ENCODE measurements around the gene ZSWIM7.

DNA sequence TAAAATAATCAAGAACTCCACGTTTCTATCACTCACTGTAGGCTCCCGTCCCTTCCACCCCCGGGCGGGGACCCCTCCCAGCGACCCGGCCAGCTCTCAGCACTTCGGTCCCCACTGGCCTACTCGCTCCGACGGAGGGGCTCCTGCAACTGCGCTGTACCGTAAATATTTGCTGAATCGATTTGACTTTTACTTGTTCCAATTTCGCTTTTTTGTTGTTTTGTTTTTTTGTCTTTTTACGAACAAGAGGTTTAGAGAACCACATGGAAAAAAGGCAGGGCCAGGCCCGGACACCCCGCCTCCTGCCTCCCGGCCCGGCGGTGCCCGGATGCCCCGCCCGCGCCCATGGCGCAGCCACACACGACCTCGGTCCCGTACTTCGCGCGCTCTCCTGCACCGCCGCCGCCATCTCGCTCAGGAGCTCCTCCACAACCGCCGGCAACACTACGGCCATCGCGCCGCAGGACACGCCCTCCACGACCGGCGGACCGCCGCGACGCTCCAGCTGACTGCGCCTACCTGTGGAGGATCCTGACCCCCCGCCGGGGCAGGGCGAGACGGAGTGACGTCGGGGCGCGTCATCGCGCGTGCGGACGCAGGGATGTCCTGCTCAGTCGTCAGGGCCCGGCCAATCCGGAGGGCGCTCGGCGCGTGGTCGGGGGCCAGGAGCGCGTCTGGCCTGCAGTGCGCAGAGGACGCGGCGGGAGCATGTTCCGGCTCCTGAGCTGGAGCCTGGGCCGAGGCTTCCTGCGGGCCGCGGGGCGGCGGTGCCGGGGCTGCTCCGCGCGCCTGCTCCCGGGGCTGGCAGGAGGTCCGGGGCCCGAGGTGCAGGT is at the start of gene ZSWIM7, which contains the start of gene TTC19:
- TF ChIP-seq, protein P1, sequence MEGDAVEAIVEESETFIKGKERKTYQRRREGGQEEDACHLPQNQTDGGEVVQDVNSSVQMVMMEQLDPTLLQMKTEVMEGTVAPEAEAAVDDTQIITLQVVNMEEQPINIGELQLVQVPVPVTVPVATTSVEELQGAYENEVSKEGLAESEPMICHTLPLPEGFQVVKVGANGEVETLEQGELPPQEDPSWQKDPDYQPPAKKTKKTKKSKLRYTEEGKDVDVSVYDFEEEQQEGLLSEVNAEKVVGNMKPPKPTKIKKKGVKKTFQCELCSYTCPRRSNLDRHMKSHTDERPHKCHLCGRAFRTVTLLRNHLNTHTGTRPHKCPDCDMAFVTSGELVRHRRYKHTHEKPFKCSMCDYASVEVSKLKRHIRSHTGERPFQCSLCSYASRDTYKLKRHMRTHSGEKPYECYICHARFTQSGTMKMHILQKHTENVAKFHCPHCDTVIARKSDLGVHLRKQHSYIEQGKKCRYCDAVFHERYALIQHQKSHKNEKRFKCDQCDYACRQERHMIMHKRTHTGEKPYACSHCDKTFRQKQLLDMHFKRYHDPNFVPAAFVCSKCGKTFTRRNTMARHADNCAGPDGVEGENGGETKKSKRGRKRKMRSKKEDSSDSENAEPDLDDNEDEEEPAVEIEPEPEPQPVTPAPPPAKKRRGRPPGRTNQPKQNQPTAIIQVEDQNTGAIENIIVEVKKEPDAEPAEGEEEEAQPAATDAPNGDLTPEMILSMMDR (conservative IDR thresholded peaks at IDR 0.05): no peak
- no peak for TF ChIP-seq EZH2 (IDR thresholded peaks at IDR 0.05; ENCODE audit: low read depth)
